ENCODE results near the gene POLR2L. TPM values are rescaled to one million over a fixed set of nuclear protein-coding genes. Genes with fewer than 3 reads are reported as not detected.

POLR2L gene
- total RNA-seq, 1 experiment from 2014 or later = 117 TPM

DNA sequence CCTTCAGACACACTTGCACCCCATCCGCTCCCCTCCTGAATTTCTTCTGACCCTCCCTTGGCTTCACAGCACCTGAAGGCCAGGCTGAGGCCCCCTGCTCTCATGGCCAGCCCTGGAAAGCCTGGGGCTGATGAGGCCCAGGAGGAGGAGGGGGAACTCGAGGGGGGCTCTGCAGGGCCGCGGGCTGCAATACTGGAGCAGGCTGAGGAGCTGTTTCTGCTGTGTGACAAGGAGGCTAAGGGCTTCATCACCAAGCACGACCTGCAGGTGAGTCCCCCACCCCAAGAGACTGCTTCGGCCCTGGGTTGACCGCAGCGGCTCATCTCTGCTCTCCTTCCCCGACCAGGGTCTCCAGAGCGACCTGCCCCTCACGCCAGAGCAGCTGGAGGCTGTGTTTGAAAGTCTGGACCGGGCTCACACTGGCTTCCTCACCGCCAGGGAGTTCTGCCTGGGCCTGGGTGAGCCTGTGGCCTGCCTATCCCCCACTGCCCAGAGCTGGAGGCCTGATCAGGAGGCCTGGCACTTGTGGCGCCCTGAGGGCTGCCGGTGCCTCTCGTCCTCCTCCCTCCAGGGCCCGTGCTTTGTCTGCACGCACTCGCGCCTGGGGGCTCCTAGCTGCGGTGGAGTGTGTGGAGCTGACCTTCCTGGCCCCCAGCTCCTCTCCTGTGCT lies 13.7 kb downstream of the POLR2L start:
- ChIA-PET POLR2A (ENCODE audit: low non-redundant PET) (interaction anchor here (0.5 kb wide), 1 partner anchor 10 kb away, joined by 3 read pairs; no protein-coding TSS in a partner anchor), CTCF (no interaction called here)
- Histone ChIP-seq H3K36me3 (ENCODE audit: insufficient read depth, low read length, poor library complexity, severe bottlenecking) (peaks cover 4% of the 10 kb centered on the region), H3K27me3 (replicated peaks; ENCODE audit: insufficient read depth, low read depth, low read length, poor library complexity) (no peaks in the 10 kb centered on the region), H3K4me3 (ENCODE audit: low read depth, low read length, poor library complexity, severe bottlenecking) (no peak overlapping the region), H3K4me1 (ENCODE audit: insufficient read depth, low read length, poor library complexity, severe bottlenecking) (peaks cover 25% of the 10 kb centered on the region), H3K9me3 (ENCODE audit: low read depth, low read length, poor library complexity, severe bottlenecking) (no peaks in the 10 kb centered on the region), H3K27ac (ENCODE audit: low read depth, low read length, poor library complexity, severe bottlenecking) (no peak overlapping the region)
- DNase-seq (ENCODE audit: low spot score) = no peak
- TF ChIP-seq EZH2 (IDR thresholded peaks at IDR 0.05; ENCODE audit: borderline replicate concordance, low read depth, low read length, poor library complexity, severe bottlenecking) = no peak
- TF ChIP-seq, protein P1, sequence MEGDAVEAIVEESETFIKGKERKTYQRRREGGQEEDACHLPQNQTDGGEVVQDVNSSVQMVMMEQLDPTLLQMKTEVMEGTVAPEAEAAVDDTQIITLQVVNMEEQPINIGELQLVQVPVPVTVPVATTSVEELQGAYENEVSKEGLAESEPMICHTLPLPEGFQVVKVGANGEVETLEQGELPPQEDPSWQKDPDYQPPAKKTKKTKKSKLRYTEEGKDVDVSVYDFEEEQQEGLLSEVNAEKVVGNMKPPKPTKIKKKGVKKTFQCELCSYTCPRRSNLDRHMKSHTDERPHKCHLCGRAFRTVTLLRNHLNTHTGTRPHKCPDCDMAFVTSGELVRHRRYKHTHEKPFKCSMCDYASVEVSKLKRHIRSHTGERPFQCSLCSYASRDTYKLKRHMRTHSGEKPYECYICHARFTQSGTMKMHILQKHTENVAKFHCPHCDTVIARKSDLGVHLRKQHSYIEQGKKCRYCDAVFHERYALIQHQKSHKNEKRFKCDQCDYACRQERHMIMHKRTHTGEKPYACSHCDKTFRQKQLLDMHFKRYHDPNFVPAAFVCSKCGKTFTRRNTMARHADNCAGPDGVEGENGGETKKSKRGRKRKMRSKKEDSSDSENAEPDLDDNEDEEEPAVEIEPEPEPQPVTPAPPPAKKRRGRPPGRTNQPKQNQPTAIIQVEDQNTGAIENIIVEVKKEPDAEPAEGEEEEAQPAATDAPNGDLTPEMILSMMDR (conservative IDR thresholded peaks at IDR 0.05; ENCODE audit: low read depth, low read length) = no peak
- no TSS peak for BruUV-seq (replicated peaks)
- intact Hi-C loops (cut with micrococcal nuclease; ENCODE audit: unreplicated experiment) = no loop called here

DNA sequence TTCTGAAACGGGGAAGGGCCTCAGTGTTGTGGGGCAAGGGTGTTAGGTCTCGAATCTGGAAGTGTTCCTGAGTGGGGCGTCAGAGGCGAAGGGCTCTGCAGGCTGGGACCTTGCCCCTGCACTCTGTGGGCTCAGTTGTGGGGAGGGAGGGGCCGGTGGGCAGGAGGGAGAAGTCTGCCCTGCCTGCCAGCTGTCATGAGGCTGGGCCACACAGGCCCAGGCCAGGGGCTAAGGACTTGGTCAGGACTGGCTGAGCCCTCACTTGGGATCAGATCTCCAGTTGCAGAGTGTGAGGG lies 14.5 kb downstream of the POLR2L start, which contains the start of gene CRACR2B:
Gene CRACR2B, plus strand, starts transcription at position 23 of the 296 bp plus-strand sequence. CDS start 689 bp downstream, outside the sequence.
- ChIA-PET POLR2A (ENCODE audit: low non-redundant PET) (no interaction called here), CTCF (no interaction called here)
- Histone ChIP-seq H3K4me3 (ENCODE audit: low read depth, low read length, poor library complexity, severe bottlenecking) (peak within 1 kb of the TSS; percentile 35), H3K9me3 (ENCODE audit: low read depth, low read length, poor library complexity, severe bottlenecking) (no peaks in the 10 kb centered on the region), H3K4me1 (ENCODE audit: insufficient read depth, low read length, poor library complexity, severe bottlenecking) (peaks cover 25% of the 10 kb centered on the region), H3K27me3 (replicated peaks; ENCODE audit: insufficient read depth, low read depth, low read length, poor library complexity) (no peaks in the 10 kb centered on the region), H3K27ac (ENCODE audit: low read depth, low read length, poor library complexity, severe bottlenecking) (no peak within 1 kb of the TSS), H3K36me3 (ENCODE audit: insufficient read depth, low read length, poor library complexity, severe bottlenecking) (peaks cover 4% of the 10 kb centered on the region)
- intact Hi-C loops (cut with micrococcal nuclease; ENCODE audit: unreplicated experiment) = no loop called here
- BruUV-seq (replicated peaks) = no TSS peak
- DNase-seq (ENCODE audit: low spot score) = no peak
- TF ChIP-seq EZH2 (IDR thresholded peaks at IDR 0.05; ENCODE audit: borderline replicate concordance, low read depth, low read length, poor library complexity, severe bottlenecking) = no peak
- TF ChIP-seq, protein P1 (conservative IDR thresholded peaks at IDR 0.05; ENCODE audit: low read depth, low read length) = no peak

DNA sequence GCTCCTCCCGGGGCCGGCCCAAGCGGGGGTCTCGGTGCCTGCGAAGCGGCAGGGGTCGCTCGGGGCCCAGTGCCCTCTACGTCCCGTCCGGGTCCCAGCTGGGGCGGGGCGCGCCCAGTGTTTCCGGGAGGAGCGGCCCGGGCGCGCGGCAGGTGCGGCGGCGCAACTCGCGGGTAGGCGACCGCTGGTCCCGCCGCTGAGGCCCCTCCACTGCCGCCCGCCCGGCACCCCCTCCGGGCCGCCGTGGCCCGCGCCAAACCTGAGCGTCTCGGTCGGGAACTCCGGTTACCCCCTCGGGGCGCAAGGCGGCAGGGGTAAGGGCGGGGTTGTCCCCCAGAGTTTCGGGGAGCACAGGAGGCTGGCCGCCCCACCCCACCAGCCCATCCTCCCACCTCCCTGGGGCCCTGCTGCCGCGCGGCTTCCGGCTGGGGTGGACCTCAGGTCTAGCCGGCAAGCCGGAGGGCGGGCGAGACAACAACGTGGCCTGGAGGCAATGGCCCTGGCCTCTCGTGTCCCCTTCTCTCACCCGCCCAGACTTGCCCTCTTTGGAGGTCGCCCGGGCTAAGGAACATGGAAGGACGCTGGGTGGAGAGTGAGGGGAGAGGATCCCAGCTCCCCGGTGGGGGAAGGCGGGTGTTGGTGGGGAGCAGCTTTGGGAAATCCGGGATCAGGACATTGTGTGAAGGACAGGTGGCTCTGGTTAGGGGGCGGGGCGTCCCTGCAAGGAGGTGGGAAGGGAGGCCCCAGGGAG lies 15.0 kb downstream of the POLR2L start:
- Histone ChIP-seq H3K36me3 (ENCODE audit: insufficient read depth, low read length, poor library complexity, severe bottlenecking) (peaks cover 4% of the 10 kb centered on the region), H3K27me3 (replicated peaks; ENCODE audit: insufficient read depth, low read depth, low read length, poor library complexity) (no peaks in the 10 kb centered on the region), H3K4me3 (ENCODE audit: low read depth, low read length, poor library complexity, severe bottlenecking) (peak overlapping the region; percentile 35), H3K9me3 (ENCODE audit: low read depth, low read length, poor library complexity, severe bottlenecking) (no peaks in the 10 kb centered on the region), H3K27ac (ENCODE audit: low read depth, low read length, poor library complexity, severe bottlenecking) (no peak overlapping the region), H3K4me1 (ENCODE audit: insufficient read depth, low read length, poor library complexity, severe bottlenecking) (peaks cover 23% of the 10 kb centered on the region)
- POLR2A ChIA-PET (ENCODE audit: low non-redundant PET) = no interaction called here
- CTCF ChIA-PET = no interaction called here
- TF ChIP-seq, protein P1 (conservative IDR thresholded peaks at IDR 0.05; ENCODE audit: low read depth, low read length) = no peak
- TF ChIP-seq EZH2 (IDR thresholded peaks at IDR 0.05; ENCODE audit: borderline replicate concordance, low read depth, low read length, poor library complexity, severe bottlenecking) = no peak
- BruUV-seq (replicated peaks) = no TSS peak
- DNase-seq (ENCODE audit: low spot score) = no peak
- intact Hi-C loops (cut with micrococcal nuclease; ENCODE audit: unreplicated experiment) = no loop called here

Data from A673 (cell line).